ENCODE data around the gene AMH.
A peak's percentile ranks its signal among the peaks of the same experiment; 100 is the strongest.

AMH gene

DNA sequence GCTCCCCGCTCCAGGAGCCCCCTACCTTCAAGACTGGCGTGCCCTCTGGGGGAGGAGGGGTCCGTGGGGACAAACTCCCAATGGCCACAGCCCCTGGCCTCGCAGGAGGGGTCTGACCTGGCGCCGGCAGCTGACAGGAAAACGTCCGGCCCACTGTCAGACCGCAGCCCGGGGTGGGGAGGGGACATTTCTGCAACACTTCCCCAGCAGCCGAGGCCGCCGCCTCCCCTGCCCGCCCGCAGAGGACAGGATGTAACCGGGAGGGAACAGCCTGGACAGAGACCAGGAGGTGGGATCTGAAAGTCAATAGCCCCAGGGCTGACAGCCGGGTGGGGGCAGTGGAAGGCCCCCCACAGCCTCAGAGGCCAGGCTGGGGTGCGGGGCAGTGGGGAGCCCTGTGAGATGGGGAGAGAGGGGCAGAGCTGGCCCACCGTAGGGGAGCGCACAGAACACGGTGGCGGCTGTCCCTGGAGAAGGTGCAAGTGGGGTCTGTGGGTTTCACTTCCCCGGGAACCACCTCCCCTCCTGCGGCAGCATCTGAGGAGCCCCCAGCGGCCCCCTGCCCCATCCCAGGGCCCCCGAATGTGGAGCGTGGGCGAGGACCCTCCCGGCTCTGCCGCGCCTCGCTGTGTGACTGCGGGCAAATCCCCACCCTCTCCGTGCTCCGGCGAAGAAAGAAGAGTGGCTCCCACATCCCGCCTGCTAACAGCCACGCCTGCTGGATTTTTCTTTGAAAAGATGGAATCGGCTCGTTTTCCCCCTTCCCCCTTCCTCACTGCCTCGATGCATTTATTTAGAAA, 33.1 kb downstream of the AMH start, which contains the start of gene PEAK3:
PEAK3 (minus strand) TSS at position 114 of the 800 bp plus-strand sequence. CDS start 1,244 bp downstream, outside the sequence.
- peak within 1 kb of the TSS; percentile 22 for H3K4me3 ChIP-seq (replicated peaks; ENCODE audit: low read depth, low read length)
- TF ChIP-seq, protein P1, sequence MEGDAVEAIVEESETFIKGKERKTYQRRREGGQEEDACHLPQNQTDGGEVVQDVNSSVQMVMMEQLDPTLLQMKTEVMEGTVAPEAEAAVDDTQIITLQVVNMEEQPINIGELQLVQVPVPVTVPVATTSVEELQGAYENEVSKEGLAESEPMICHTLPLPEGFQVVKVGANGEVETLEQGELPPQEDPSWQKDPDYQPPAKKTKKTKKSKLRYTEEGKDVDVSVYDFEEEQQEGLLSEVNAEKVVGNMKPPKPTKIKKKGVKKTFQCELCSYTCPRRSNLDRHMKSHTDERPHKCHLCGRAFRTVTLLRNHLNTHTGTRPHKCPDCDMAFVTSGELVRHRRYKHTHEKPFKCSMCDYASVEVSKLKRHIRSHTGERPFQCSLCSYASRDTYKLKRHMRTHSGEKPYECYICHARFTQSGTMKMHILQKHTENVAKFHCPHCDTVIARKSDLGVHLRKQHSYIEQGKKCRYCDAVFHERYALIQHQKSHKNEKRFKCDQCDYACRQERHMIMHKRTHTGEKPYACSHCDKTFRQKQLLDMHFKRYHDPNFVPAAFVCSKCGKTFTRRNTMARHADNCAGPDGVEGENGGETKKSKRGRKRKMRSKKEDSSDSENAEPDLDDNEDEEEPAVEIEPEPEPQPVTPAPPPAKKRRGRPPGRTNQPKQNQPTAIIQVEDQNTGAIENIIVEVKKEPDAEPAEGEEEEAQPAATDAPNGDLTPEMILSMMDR (IDR thresholded peaks at IDR 0.05; ENCODE audit: low read depth, low read length, missing control alignments) = no peak
- no peak for DNase-seq (ENCODE audit: extremely low read depth, low read depth)

DNA sequence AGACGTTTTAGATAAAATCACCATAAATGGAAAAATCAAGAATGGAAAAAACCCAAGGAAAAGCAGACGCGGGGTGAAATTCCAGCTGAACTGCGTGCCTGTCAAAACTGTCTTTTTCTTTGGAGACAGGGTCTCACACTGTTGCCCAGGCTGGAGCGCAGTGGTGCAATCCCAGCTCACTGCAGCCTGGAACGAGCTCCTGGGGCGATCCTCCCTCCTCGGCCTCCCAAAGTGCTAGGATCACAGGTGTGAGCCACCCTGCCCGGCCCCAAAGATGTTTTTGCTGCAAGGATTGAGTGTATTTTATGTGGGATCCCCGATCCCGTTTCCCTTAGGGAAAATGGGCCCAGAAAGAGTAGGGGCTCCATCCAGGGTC, 33.7 kb downstream of the AMH start:
- no peak for DNase-seq (ENCODE audit: extremely low read depth, low read depth)
- H3K4me3 ChIP-seq (replicated peaks; ENCODE audit: low read depth, low read length) = no peak overlapping the region
- TF ChIP-seq, protein P1 (IDR thresholded peaks at IDR 0.05; ENCODE audit: low read depth, low read length, missing control alignments) = no peak

DNA sequence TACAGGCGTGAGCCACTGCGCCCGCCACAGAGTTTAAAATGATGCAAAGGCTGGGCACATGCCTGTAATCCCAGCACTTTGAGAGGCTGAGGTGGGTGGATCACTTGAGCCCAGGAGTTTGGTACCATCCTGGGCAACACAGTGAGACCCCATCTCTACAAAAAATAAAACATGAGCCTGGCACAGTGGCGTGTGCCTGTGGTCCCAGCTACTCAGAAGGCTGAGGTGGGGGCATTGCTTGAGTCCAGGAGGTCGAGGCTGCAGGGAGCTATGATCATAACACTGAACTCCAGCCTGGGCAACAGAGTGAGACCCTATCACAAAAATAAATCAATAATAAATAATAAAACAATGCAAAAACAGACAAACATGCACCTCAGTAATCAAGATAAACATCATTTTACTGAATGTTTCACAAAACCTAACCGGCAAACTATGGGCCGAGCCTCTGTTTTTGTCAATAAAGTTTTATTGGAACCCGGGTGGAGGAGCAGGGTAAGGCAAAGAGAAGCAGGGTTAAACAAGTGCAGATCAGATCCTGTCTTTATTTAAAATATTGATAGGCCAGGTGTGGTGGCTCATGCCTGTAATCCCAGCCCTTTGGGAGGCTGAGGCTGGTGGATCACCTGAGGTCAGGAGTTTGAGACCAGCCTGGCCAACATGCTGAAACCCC, 34.8 kb downstream of the AMH start:
- no peak for DNase-seq (ENCODE audit: extremely low read depth, low read depth)
- TF ChIP-seq, protein P1 (IDR thresholded peaks at IDR 0.05; ENCODE audit: low read depth, low read length, missing control alignments) = no peak
- no peak overlapping the region for H3K4me3 ChIP-seq (replicated peaks; ENCODE audit: low read depth, low read length)

DNA sequence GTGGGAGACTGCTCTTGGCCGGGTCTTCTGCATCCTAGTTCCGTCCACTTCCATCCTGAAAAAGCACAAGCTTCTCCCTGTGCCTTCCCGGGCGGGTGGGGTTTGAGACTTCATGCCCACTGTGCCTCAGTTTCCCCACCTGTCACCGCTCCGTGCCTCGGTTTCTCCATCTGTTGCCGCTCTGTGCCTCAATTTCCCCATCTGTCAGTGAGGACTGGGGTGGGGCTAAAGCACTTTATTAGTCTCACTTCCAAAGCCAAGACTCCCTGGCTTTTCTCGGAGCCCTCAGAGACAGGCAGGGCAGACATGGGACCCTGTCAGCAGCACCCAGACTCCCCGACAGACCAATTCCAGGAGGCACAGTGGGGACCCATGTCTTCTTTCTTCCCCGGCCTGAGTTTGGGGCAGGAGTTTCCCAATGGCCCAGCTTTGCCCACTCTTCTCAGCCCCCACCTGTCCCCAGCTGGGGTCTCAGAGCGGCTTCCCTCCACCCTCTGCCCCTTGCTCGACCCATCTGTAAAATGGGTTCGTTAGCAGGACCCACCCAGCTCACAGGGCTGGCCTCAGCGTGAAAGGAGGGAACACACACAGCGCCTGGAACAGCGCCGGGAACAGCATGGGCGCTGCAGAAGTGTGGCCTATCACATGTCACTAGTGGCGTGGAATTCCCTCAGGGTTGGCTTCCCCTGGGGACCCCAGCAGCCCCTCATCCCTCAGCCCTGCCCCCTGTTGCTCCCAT, 37.4 kb downstream of the AMH start:
- DNase-seq (ENCODE audit: extremely low read depth, low read depth) = no peak
- H3K4me3 ChIP-seq (replicated peaks; ENCODE audit: low read depth, low read length) = no peak overlapping the region
- TF ChIP-seq, protein P1 (IDR thresholded peaks at IDR 0.05; ENCODE audit: low read depth, low read length, missing control alignments) = no peak

DNA sequence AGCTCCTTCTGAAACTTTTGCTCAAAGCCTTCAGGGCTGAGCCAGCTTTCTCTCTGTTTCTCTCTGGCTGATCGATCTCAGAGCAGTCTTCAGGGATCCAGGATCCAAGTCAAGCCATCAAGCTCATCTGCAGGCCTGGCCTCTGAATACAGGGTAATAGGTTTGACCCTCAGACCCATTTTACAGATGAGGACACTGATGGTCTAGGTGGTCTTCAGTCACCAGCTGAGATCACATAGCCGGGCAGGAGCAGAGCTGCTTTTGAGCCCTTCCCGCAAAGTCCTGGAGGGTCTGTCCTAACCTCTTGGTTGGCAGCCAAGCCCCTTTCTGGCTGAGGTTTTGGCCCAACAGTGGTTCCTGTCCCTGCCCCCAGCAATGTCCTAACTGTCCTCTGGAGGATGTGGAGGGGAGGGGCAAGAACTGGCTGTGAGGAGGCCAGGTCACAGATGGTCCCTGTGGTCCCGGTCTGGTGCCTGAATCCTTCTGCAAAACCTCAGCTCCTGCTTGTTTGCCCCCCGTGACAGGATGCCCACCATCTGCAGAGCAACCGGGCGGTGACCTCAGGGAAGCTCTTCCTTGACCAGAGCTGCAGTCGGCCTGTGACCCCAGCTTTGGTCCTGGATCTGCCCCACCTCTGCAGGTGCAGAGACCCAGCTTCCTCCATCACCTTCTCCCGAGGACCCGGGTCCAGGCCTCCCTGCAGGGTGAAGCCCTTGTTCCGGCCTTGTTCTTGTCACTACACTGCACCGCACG, 38.6 kb downstream of the AMH start:
- DNase-seq (ENCODE audit: extremely low read depth, low read depth) = no peak
- no peak overlapping the region for H3K4me3 ChIP-seq (replicated peaks; ENCODE audit: low read depth, low read length)
- TF ChIP-seq, protein P1 (IDR thresholded peaks at IDR 0.05; ENCODE audit: low read depth, low read length, missing control alignments) = no peak

DNA sequence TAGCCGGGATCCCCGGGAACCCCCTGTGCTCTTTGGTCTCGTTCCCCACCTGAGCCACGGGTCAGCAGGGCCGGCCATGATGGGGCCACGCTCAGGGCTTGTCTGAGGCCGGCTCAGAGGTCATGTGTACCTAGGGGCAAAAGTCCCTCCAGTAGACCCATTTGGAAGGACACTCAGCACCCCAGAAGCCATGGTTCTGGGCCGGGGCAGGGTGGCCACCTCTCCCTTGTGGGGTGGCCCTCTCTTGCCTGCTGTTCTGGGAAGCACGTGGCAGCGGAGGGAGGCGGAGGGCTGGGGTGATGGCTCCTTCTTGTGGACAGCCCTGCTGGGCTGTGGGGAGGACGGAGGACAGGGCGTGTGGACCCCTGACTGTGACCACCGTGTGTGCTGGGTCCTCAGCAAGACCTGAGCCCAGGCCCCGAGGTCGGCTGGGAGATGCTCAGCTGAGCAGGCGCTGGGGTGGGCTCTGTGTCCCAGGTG, 39.3 kb downstream of the AMH start:
- DNase-seq (ENCODE audit: extremely low read depth, low read depth) = no peak
- TF ChIP-seq, protein P1 (IDR thresholded peaks at IDR 0.05; ENCODE audit: low read depth, low read length, missing control alignments) = no peak

More for the DNA sequence above, 39.3 kb downstream of the AMH start:
- H3K4me3 ChIP-seq (replicated peaks; ENCODE audit: low read depth, low read length) = no peak overlapping the region
